Mesodermal cell (in vitro differentiated cells): ENCODE results near the gene NTN1.

Experiments
- H3K27ac ChIP-seq: 2 replicates; pipeline ENCODE4 v1.7.0; 2013; ENCODE audit warnings: mild to moderate bottlenecking, low read depth, low read length, moderate library complexity; ENCODE audit not compliant: severe bottlenecking
- H3K36me3 ChIP-seq: 2 replicates; pipeline ENCODE4 v1.7.1; 2013; ENCODE audit warnings: mild to moderate bottlenecking, low read length, moderate library complexity; ENCODE audit not compliant: control insufficient read depth, insufficient read depth
- H3K4me1 ChIP-seq: one replicate; pipeline ENCODE4 v1.7.1; 2013; ENCODE audit warnings: mild to moderate bottlenecking, low read length; ENCODE audit not compliant: insufficient read depth, control insufficient read depth, poor library complexity, severe bottlenecking
- H3K4me3 ChIP-seq: 2 replicates; pipeline ENCODE4 v1.7.0; 2013; ENCODE audit warnings: low read length, control low read depth, mild to moderate bottlenecking; ENCODE audit not compliant: insufficient read depth, poor library complexity, severe bottlenecking; ENCODE audit errors: extremely low read depth
- H3K9me3 ChIP-seq: 2 replicates; pipeline ENCODE4 v1.7.1; 2013; ENCODE audit warnings: mild to moderate bottlenecking, low read length, moderate library complexity; ENCODE audit not compliant: control insufficient read depth
- WGBS, 2 experiments: methylation state at CpG; one replicate each; pipeline ENCODE4 v1.1.5; 2013; ENCODE audit warnings: missing lambda C conversion rate in 2 of 2; ENCODE audit not compliant: insufficient coverage in 2 of 2; 5-methylcytosine and 5-hydroxymethylcytosine counted together

The NTN1 gene

GRCh38 chr17:9266031-9266680 is 244.8 kb downstream of the NTN1 start:
- no peak overlapping the region for H3K27ac ChIP-seq
- no peak overlapping the region for H3K4me3 ChIP-seq
- WGBS, 2 experiments: 93 to 96% methylated on average over 11 to 13 of the region's 14 CpGs

GRCh38 chr17:9266697-9267117 is 245.4 kb downstream of the NTN1 start:
- H3K4me3 ChIP-seq: no peak overlapping the region
- 95 to 100% methylated on average over 8 of the region's 9 CpGs for WGBS, 2 experiments
- H3K9me3 ChIP-seq: no peaks in the 10 kb centered on the region
- H3K27ac ChIP-seq: no peak overlapping the region
- no peaks in the 10 kb centered on the region for H3K36me3 ChIP-seq
- H3K4me1 ChIP-seq: no peaks in the 10 kb centered on the region

More at GRCh38 chr17:9266031-9266680, 244.8 kb downstream of the NTN1 start:
- Histone ChIP-seq H3K9me3 (no peaks in the 10 kb centered on the region), H3K4me1 (no peaks in the 10 kb centered on the region), H3K36me3 (no peaks in the 10 kb centered on the region)

- no peaks in the 10 kb centered on the region for H3K36me3 ChIP-seq
- H3K27ac ChIP-seq: no peak overlapping the region
- H3K9me3 ChIP-seq: no peaks in the 10 kb centered on the region
- WGBS, 2 experiments: 88 to 93% methylated on average over 4 to 6 of the region's 6 CpGs
- H3K4me1 ChIP-seq: no peaks in the 10 kb centered on the region
- H3K4me3 ChIP-seq: no peak overlapping the region
Observed at GRCh38 chr17:9268546-9268945, 247.2 kb downstream of the NTN1 start.

- Histone ChIP-seq H3K9me3 (no peaks in the 10 kb centered on the region), H3K27ac (no peak overlapping the region), H3K36me3 (no peaks in the 10 kb centered on the region), H3K4me3 (no peak overlapping the region), H3K4me1 (no peaks in the 10 kb centered on the region)
- 93 to 96% methylated on average over 4 of the region's 7 CpGs for WGBS, 2 experiments
Observed at GRCh38 chr17:9269350-9270035, 248.2 kb downstream of the NTN1 start.

GRCh38 chr17:9270921-9271320 is 249.6 kb downstream of the NTN1 start:
- H3K4me1 ChIP-seq: no peaks in the 10 kb centered on the region
- no peak overlapping the region for H3K27ac ChIP-seq
- no peak overlapping the region for H3K4me3 ChIP-seq
- 84 to 93% methylated on average over 8 to 9 of the region's 9 CpGs for WGBS, 2 experiments
- H3K9me3 ChIP-seq: no peaks in the 10 kb centered on the region
- no peaks in the 10 kb centered on the region for H3K36me3 ChIP-seq

GRCh38 chr17:9271989-9272388 is 250.7 kb downstream of the NTN1 start:
- Histone ChIP-seq H3K27ac (no peak overlapping the region), H3K4me1 (no peaks in the 10 kb centered on the region)

GRCh38 chr17:9272501-9273200 is 251.3 kb downstream of the NTN1 start:
- Histone ChIP-seq H3K27ac (no peak overlapping the region), H3K4me1 (no peaks in the 10 kb centered on the region), H3K36me3 (no peaks in the 10 kb centered on the region), H3K4me3 (no peak overlapping the region), H3K9me3 (no peaks in the 10 kb centered on the region)
- 92 to 97% methylated on average over 8 to 11 of the region's 22 CpGs for WGBS, 2 experiments

More at GRCh38 chr17:9271989-9272388, 250.7 kb downstream of the NTN1 start:
- Histone ChIP-seq H3K4me3 (no peak overlapping the region), H3K9me3 (no peaks in the 10 kb centered on the region), H3K36me3 (no peaks in the 10 kb centered on the region)
- 85 to 93% methylated on average over 4 to 5 of the region's 8 CpGs for WGBS, 2 experiments

- Histone ChIP-seq H3K36me3 (no peaks in the 10 kb centered on the region), H3K27ac (no peak overlapping the region), H3K9me3 (no peaks in the 10 kb centered on the region), H3K4me1 (no peaks in the 10 kb centered on the region), H3K4me3 (no peak overlapping the region)
- 91 to 95% methylated on average over 18 to 19 of the region's 21 CpGs for whole genome bisulfite sequencing, 2 experiments
Observed at GRCh38 chr17:9273428-9274391, 252.4 kb downstream of the NTN1 start.

GRCh38 chr17:9274973-9275372 is 253.7 kb downstream of the NTN1 start:
- Histone ChIP-seq H3K27ac (no peak overlapping the region), H3K36me3 (no peaks in the 10 kb centered on the region), H3K9me3 (no peaks in the 10 kb centered on the region), H3K4me1 (no peaks in the 10 kb centered on the region), H3K4me3 (no peak overlapping the region)
- 88 to 96% methylated on average over 8 to 9 of the region's 9 CpGs for WGBS, 2 experiments

- WGBS, 2 experiments: 94 to 95% methylated on average over 6 to 8 of the region's 8 CpGs
- Histone ChIP-seq H3K4me3 (no peak overlapping the region), H3K4me1 (no peaks in the 10 kb centered on the region), H3K9me3 (no peaks in the 10 kb centered on the region), H3K36me3 (no peaks in the 10 kb centered on the region), H3K27ac (no peak overlapping the region)
Observed at GRCh38 chr17:9279893-9280292, 258.6 kb downstream of the NTN1 start.
